Gastrocnemius medialis (tissue), 4 donors: Measurements from ENCODE around the gene CFC1. TPM values are rescaled to one million over a fixed set of nuclear protein-coding genes. Genes with fewer than 3 reads are reported as not detected.

Source experiments
- total RNA-seq, 4 donors: library from RNA; depleted of rRNA; stranded (reverse); fragments of >200 nt; gene quantifications; one replicate each; pipeline versions ENCODE4 v1.1.0 to v1.2.3, GENCODE V29; 2016

CFC1 gene
- total RNA-seq, 4 donors from 2014 or later: not detected

Other genes with a start within 250 kb of the CFC1 start
- gene PTPN18, start 243.5 kb downstream of the CFC1 start, total RNA-seq: 10 to 100 TPM in 1 of 4 donors, 1 to 10 TPM in 3; 3.0 to 15.2 (median 7.0) TPM
- gene POTEI, start 90.2 kb downstream of the CFC1 start, total RNA-seq: not detected
- gene CFC1B, start 78.4 kb downstream of the CFC1 start, total RNA-seq: not detected
- not detected for gene POTEJ, start 11.9 kb upstream of the CFC1 start, total RNA-seq
- not detected for gene GPR148, start 129.5 kb upstream of the CFC1 start, total RNA-seq
- not detected for gene AMER3, start 156.0 kb upstream of the CFC1 start, total RNA-seq
- gene ARHGEF4, start 237.3 kb upstream of the CFC1 start, total RNA-seq: 10 to 100 TPM in 1 of 4 donors, 1 to 10 TPM in 3; 1.0 to 14.8 (median 5.1) TPM